ENCODE measurements around the gene CAPZA2. TPM values are rescaled to one million over a fixed set of nuclear protein-coding genes. Genes with fewer than 3 reads are reported as not detected.

The CAPZA2 gene
- total and polyA plus RNA-seq, 9 of the 15 experiments (the other 6 are each of a cell fraction or from before 2014, with no cell fraction given), result 67.0 to 524 (median 176) TPM

GRCh38 chr7:116862234-116862950 is at the start of gene CAPZA2 (continued):
- no peak for TF ChIP-seq ZBTB12 (CRISPR knock-in tag; IDR thresholded peaks at IDR 0.05)
- peak; percentile 88; the same call in 1 of the 2 replicates for TF ChIP-seq KLF1 (tag; IDR thresholded peaks at IDR 0.05)
- no peak for TF ChIP-seq ZNF780A (CRISPR knock-in tag; IDR thresholded peaks at IDR 0.05)
- TF ChIP-seq, protein P1, sequence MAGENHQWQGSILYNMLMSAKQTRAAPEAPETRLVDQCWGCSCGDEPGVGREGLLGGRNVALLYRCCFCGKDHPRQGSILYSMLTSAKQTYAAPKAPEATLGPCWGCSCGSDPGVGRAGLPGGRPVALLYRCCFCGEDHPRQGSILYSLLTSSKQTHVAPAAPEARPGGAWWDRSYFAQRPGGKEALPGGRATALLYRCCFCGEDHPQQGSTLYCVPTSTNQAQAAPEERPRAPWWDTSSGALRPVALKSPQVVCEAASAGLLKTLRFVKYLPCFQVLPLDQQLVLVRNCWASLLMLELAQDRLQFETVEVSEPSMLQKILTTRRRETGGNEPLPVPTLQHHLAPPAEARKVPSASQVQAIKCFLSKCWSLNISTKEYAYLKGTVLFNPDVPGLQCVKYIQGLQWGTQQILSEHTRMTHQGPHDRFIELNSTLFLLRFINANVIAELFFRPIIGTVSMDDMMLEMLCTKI (IDR thresholded peaks at IDR 0.05; ENCODE audit: partially characterized antibody), result no peak
- no peak for TF ChIP-seq ZNF274 (IDR thresholded peaks at IDR 0.05; ENCODE audit: borderline replicate concordance, low read depth, low read length)
- no peak for TF ChIP-seq CREB5 (CRISPR knock-in tag; IDR thresholded peaks at IDR 0.05)
- TF ChIP-seq ETV1 (tag; conservative IDR thresholded peaks at IDR 0.05; ENCODE audit: low read depth), result no peak
- no peak for TF ChIP-seq NELFE (IDR thresholded peaks at IDR 0.05; ENCODE audit: insufficient read depth, insufficient read length)
- no peak for TF ChIP-seq POU5F1 (IDR thresholded peaks at IDR 0.05; ENCODE audit: borderline replicate concordance, low read depth, low read length, partially characterized antibody)
- no peak for TF ChIP-seq SMARCE1 (IDR thresholded peaks at IDR 0.05)
- TF ChIP-seq, protein P2, sequence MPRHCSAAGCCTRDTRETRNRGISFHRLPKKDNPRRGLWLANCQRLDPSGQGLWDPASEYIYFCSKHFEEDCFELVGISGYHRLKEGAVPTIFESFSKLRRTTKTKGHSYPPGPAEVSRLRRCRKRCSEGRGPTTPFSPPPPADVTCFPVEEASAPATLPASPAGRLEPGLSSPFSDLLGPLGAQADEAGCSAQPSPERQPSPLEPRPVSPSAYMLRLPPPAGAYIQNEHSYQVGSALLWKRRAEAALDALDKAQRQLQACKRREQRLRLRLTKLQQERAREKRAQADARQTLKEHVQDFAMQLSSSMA (CRISPR knock-in tag; IDR thresholded peaks at IDR 0.05), result no peak
- peak; percentile 88 for TF ChIP-seq MTA3 (IDR thresholded peaks at IDR 0.05; ENCODE audit: borderline replicate concordance)
- no peak for TF ChIP-seq FOXM1 (IDR thresholded peaks at IDR 0.05; ENCODE audit: low read depth)
- peak; percentile 91; the same call in 1 of the 2 replicates for TF ChIP-seq FOXM1 (CRISPR knock-in tag; IDR thresholded peaks at IDR 0.05; ENCODE audit: low read depth)
- TF ChIP-seq ZNF75A (CRISPR knock-in tag; IDR thresholded peaks at IDR 0.05), result no peak
- TF ChIP-seq CBX5 (IDR thresholded peaks at IDR 0.05; ENCODE audit: borderline replicate concordance, low read depth), result 0 out of 2 replicates have a peak, but pooled peaks have one; percentile 25
- TF ChIP-seq BCOR (IDR thresholded peaks at IDR 0.05), result no peak
- no peak for TF ChIP-seq DNMT1 (IDR thresholded peaks at IDR 0.05)
- TF ChIP-seq BRD9 (IDR thresholded peaks at IDR 0.05; ENCODE audit: low read depth, partially characterized antibody), result no peak
- no peak for TF ChIP-seq SMARCC2 (IDR thresholded peaks at IDR 0.05; ENCODE audit: low read depth)
- 0 out of 2 replicates have a peak, but pooled peaks have one; percentile 53 for TF ChIP-seq TCF7 (IDR thresholded peaks at IDR 0.05; ENCODE audit: borderline replicate concordance)
- TF ChIP-seq CEBPG (CRISPR knock-in tag; IDR thresholded peaks at IDR 0.05), result no peak; the same call in 1 of the 2 replicates
- no peak for TF ChIP-seq CEBPG (tag; conservative IDR thresholded peaks at IDR 0.05 in 1 of 2, IDR thresholded peaks at IDR 0.05 in 1 of 2)
- 0 out of 2 replicates have a peak, but pooled peaks have one; percentile 75 for TF ChIP-seq CAMTA2 (CRISPR knock-in tag; conservative IDR thresholded peaks at IDR 0.05)
- peak; percentile 30 for TF ChIP-seq NBN (IDR thresholded peaks at IDR 0.05; ENCODE audit: low read depth)
- TF ChIP-seq CHD1 (IDR thresholded peaks at IDR 0.05; ENCODE audit: low read length), result peak; percentile 91
- peak; percentile 77 for TF ChIP-seq PML (IDR thresholded peaks at IDR 0.05; ENCODE audit: low read length)

Measured in K562 (cell line).